Dedifferentiated amniotic fluid mesenchymal stem cell (primary cell): ENCODE results near the gene PPP1R7.

ENCODE experiments used
- DNase-seq: peaks from one replicate; pipeline ENCODE4 v3.0.0-alpha.2; 2016; ENCODE audit errors: extremely low spot score

PPP1R7 gene

DNA sequence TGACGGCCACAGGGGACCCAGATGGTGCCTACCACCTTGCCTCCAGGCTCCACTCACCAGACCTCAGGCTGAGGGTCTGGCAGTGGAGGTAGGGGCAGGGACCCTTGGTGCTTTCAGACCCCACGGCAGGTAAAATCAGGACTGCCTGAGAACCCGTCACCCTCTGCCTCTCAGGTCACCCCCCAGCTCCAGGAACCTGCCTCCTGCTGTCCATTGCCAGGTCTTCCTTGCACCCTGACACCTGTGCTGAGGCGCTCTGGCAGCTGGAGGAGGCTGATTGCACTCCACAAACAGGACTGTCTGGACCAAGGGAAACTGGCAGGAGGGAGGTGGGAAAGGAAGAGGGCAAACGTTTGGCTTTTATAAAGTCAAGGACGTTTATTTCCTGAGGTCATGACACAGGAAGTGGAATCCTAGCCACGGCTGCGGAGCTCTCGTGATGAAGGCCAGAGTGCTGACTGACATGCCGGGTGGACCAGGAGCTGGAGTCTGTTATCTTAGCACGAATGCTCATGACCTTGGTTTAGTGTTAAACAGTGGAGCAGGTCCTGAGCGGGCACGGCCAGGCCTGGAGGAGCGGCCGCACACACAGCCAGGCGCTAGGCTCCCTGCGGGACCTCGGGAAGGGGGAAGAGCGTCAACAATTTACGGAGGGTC lies 78.7 kb downstream of the PPP1R7 start:
- DNase-seq = no peak

DNA sequence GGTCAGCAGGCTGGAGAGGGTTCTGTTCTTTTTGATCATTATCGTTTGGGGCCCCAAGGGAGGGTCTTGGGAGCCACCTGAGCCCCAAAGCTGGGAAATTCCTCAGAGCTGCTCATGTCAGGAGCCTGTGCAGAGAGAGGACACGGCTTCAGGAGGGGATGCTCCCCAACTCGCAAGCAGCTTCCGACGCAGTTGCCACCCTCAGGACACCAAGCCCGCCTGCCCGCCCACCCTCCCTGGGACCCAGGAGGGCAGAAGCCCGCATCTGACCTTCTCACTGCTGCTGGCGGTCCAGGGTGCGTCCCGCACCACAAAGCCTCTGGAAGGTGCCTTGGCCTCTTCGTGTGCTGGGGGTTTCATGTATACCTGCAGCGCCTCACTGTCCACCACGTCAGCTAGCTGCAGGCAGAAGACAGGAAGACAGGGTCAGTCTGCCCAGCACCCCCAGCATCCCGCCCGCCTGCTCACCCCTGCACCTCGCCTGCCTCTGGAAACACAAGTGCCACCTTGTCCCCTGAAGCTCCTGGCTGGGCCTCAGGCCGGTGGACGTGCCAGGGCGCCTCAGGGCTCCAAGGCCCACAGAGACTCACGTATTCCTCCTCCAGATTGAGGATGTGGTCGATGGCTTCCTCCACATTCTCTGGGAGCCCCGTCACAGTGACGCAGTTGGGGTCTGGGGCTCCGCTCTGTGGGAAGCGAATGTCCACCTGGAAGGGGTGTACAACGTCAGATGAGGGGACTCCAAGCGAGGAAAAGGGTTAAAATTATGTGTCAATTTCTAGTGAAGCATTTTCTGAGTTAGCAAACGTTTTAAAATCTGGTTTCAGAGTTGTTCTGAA lies 79.5 kb downstream of the PPP1R7 start:
- no peak for DNase-seq

DNA sequence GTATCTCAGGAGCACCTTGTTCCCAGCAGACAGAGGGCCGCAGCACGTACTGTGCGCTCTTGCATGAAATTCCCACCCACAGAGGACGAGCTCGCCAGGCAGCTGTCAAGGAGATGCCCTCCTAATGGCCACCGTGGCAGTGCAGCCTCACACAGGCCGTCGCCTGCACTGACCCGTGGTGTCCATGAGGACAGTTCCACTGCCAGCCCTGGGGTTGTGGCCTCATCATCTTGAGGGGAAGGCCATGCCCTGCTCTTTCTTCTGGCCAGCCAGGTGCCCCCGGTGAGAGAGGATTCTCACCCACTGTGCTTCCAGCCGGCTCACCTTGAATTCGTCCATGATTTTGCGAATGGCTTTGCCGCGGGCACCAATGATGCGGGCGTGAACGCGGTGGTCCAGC lies 80.2 kb downstream of the PPP1R7 start:
- DNase-seq = no peak

- DNase-seq = no peak
Observed at GRCh38 chr2:241232736-241233575, 82.7 kb downstream of the PPP1R7 start.
